Bone marrow (tissue), 2 donors: ENCODE results near the gene OTOG.

Experiments used
- DNase-seq, 2 donors: peaks; one replicate each; lab custom pipeline; 2025; lab: John Stamatoyannopoulos, UW

The OTOG gene

GRCh38 chr11:17541330-17541885 lies 5.7 kb upstream of the OTOG start:
- DNase-seq: no peak

GRCh38 chr11:17542249-17542648 lies 4.8 kb upstream of the OTOG start:
- no peak for DNase-seq

DNA sequence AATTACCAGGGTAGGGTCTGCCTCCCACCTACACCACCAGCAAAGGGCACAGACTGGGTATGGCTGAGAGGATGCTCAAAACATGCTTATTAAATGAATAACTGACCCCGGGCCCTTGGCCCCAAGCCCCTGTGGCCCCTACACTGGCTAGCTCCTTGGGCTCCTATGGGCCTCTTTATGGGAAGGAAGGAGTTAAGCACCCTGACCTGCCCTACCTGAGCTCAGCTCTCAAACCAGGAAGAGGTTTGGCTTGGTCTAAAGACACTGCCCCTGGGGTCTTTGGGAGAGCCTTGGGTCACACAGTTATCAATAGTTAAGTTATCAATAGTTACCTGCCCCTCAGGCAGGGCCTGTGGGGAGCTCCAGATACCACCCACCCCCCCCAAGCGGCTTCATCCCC lies 4.0 kb upstream of the OTOG start:
- no peak for DNase-seq

DNA sequence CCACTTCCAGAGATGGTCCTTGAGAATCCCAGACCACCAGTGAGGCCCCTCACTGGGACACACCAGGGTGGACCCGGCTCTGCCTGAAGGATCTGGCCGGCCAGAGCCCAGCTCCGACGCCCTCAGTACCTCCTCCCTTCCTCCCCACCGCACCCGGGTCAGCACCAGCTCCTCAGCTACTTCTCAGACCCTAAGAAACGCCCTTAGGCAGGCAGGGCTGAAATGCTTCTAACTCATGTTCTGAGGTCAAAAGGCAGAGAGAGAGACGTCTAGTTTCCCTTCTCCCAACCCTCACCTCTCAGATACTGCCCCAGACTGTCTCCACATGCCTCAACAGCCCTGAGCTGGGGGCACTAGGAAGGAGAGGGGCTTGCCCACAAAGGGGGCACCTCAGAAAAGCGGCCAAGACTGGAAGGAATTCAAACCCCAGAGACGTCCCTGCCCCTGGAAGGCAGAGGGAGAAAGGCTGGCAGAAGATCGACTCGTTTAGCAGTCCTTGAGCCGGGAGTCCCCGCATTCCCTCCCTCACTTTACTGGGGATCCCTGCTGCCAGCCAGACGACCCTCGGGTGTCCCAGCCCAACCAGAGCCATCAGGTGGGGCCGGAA lies 3.4 kb upstream of the OTOG start:
- DNase-seq: no peak

GRCh38 chr11:17544181-17544622 lies 2.9 kb upstream of the OTOG start, which contains the start of gene USH1C:
USH1C (minus strand) TSS chr11:17544416; CDS start chr11:17544307, 109 bp downstream.
- no peak for DNase-seq

DNA sequence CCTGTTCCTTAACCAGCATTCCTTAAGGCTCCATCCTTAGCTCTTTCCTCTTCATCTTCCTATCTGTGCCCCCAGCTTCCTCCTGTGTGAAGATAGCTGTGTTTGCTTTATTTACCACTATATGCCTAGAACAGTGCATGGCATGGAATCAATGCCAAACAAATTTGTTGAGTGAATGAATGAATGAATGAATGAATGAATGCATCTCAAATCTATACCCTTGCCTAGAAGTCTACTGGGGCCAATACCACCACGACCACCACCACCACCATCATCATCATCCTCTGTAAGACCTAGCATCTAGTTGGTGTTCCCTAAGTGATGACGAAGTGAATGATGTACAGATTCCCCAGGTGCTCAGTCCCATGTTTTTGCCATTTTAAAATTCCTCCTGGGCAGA lies 819 bp upstream of the OTOG start:
- no peak for DNase-seq

GRCh38 chr11:17547932-17548331 lies 873 bp downstream of the OTOG start:
- DNase-seq: no peak

GRCh38 chr11:17548444-17548843 lies 1.4 kb downstream of the OTOG start:
- DNase-seq: no peak

- no peak for DNase-seq
Observed at GRCh38 chr11:17550450-17551346, 3.6 kb downstream of the OTOG start.

- DNase-seq: no peak
Observed at GRCh38 chr11:17551347-17552040, 4.4 kb downstream of the OTOG start.

DNA sequence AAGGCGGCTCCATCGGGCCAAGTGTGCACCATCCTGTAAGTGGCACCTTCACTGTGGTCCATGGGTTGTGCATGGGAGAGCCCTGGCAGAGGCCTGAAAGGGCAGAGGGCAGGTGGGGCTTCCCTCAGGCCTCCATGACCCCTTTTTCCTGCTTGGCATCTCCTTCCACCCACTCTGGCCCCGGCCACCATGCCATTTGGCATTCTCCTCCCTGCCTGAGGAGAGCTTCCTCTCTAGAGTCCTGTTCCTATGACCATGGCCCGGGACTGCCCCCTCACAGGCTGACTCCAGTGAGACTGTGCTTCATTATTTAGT lies 4.9 kb downstream of the OTOG start:
- no peak for DNase-seq

DNA sequence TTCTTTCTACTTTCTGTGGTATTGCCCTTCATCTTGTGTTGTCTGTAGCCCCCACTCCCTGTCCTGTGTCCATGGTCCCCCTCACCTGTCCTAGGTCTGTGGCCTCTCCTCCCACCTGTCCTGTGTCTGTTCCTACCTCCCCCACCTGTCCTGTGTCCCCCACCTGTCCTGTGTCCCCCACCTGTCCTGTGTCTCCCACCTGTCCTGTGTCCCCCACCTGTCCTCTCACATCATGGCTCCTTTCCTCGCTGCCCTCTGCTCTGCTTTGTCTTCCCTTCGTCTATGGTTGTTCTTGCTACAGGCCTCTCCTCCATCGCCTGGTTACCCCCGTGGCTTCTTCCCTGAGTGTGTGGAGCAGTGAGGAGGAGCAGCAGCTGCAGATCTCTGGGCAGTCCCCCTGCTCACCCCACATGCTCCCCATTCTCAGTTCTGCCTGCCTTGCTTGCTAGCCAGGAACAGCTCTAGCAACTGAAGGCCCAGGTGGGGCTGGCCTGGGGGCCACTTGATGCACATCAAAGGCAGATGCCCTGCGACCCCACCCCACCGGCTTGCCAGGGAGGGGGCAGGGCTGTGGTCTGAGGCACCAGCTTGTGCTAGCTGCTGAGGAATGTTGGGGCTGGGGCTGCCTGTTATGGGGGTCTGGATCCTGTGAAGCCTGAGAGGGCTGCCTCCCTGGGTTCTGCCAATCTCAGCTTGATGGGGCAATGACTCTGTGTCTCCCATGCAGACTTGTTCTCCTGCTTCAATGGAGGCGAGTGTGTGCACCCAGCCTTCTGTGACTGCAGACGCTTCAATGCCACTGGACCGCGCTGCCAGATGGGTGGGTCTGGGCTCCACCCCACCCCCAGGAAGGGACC lies 5.6 kb downstream of the OTOG start:
- no peak for DNase-seq

- DNase-seq: no peak
Observed at GRCh38 chr11:17553249-17553546, 6.1 kb downstream of the OTOG start.

- DNase-seq: no peak
Observed at GRCh38 chr11:17554487-17554886, 7.4 kb downstream of the OTOG start.

DNA sequence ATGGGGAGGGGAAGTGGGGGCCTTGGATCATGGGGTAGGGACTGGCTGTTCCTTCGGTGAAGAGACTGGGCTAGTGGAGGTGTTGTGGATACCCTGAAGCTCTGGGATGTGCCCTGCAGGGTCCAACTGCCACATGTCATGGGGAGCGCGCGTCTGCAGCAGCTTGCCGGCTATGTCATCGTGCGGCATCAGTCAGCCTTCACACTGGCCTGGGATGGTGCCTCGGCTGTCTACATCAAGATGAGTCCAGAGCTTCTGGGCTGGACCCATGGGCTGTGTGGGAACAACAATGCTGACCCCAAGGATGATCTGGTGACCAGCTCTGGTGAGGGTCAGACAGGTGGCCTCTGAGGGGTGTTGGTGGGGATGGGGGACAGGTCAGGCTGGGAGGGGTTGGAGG lies 9.9 kb downstream of the OTOG start:
- DNase-seq: no peak

DNA sequence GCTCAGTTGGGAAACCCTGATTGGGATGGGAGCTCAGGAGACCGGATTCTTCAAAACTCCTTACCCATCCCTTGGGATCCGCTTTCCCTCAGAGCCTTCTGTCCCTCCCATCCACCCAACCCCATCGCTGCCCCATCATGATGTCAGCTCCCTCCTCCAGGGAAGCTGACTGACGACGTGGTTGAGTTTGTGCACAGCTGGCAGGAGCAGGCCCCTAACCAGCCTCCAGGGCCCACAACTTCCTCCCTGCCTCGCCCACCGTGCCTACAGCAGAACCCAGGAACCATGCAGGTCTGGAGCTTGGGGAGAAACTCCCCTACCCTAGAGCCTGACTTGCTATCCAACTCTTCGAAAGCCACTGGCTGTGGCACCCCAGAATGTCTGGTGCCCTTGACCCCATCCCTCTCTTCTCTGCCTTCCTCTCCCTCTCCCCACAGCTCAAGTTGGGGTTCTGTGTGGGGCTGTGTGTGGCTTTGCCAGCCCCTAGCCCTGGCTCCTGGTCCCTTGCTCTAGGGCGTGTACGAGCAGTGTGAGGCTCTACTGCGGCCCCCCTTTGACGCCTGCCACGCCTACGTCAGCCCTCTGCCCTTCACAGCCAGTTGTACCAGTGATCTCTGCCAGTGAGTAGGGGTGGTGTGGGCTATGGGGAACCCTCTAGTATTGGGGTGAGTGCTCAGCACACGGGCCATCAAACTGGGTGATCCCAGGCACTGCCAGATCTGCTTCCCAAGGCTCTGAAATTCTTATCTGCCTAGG lies 11.1 kb downstream of the OTOG start:
- no peak for DNase-seq

- no peak for DNase-seq
Observed at GRCh38 chr11:17558916-17559315, 11.9 kb downstream of the OTOG start.

DNA sequence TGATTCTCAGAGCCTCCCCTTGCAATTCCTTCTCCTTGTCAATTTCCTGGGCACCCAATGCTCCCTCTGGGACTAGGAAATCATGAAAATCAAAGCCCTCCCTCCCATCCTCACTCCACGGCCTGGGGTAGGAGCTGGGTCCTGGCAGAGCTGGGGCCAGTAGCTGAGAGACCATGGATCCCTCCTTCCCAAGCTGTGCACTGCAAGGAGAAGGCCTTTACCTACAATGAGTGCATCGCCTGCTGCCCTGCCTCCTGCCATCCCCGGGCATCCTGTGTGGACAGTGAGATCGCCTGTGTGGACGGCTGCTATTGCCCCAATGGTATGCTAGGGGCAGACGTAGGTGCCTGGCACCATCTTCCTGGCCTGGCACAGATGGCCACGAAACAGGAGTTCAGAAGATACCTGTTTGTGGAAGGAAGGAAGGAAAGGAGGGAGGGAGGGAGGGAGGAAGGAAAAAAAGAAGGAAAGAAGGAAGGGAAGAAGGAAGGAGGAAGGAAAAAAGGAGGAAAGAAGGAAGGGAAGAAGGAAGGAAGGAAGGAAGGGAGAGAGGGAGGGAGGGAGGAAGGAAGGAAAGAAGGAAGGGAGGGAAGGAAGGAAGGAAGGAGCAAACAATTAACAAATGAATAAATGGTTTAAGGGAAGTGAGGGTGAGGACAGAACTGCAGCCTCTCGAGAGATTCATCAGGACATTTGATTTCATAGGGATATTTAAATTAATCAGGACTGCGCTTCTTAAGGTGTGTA lies 12.5 kb downstream of the OTOG start:
- no peak for DNase-seq

DNA sequence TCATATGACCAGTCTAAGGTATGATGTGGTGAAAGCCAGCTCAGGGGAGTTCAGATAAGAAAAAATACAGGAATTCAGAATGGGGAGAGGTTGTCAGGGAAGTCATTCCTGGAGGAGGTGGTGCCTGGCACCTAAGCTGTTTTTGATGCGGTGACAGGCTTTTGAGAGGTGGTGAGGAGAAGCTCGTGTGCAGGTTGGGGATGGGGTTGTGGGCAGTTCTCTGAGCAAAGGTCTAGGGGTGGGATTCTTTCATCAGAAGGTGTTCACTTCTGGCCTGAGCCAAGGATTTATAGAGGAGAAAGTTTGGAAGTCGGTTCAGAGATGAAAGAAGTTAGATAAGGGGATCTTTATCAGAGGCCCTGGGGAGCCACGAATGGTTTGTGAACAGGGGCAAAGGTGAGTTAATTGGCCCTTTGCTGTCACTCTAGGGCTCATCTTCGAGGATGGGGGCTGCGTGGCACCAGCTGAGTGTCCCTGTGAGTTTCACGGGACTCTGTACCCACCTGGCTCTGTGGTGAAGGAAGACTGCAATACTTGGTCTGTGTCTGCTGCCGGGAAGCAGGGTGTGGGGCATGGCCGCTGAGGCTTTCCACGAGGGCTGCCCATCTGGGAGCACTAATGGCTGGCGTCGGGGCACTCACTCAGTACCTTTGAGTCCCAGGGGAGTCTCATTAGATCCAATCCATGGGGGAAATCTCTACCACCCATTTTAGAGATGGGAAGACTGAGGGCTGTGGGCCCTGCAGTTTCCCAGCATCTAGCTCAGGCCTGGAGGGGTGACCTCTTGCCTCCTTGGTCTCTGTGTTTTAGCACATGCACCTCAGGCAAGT lies 13.4 kb downstream of the OTOG start:
- DNase-seq: no peak

DNA sequence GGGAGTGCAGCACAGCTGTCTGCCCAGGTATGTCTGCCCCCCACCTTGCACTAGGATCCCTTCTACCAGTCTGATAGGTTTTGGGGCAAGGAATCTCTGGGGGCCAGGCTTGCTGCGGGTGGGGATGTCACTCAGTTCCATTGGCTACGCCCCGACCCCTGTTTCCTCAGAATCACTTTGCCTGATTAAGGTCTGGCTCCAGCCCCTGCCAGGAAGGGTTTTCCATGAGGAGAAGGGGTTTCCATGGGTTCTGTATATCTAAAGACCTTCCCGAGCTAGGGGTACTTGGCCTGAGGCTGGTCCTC lies 14.0 kb downstream of the OTOG start:
- no peak for DNase-seq
